ENCODE measurements around the gene DAPK2. TPM values are rescaled to one million over a fixed set of nuclear protein-coding genes. Genes with fewer than 3 reads are reported as not detected.
"Not testable (repeated sequence)": the region's sequence is repeated elsewhere in the genome, so short reads cannot be mapped to it uniquely, and the experiment has no call there.

Gene DAPK2
- polyA plus RNA-seq, 2 of the 4 experiments (the other 2 are of a cell fraction) = 3.1 to 4.8 TPM

DNA sequence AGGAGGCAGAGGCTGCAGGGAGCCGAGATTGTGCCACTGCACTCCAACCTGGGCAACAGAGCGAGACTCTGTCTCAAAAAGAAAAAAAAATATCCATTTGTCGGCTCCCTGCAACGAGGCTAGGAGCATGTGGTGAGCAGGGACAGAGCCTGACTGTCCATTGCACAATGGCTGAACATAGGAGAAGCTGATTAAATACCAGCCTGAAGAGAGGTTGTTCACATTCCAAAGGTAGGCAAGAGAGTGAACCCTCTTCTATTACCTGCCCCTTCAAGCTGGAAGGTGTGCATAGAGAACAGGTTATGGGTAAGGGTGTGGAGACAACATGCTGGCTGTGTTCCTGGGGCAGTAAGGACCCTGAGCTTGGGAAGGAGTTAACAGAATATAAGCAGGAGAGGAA lies 78.7 kb downstream of the DAPK2 start (continued):
- TF ChIP-seq TFCP2L1 (CRISPR knock-in tag; IDR thresholded peaks at IDR 0.05) = no peak
- TF ChIP-seq, protein P1, sequence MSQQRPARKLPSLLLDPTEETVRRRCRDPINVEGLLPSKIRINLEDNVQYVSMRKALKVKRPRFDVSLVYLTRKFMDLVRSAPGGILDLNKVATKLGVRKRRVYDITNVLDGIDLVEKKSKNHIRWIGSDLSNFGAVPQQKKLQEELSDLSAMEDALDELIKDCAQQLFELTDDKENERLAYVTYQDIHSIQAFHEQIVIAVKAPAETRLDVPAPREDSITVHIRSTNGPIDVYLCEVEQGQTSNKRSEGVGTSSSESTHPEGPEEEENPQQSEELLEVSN (IDR thresholded peaks at IDR 0.05; ENCODE audit: borderline replicate concordance, low read depth) = no peak
- no peak for TF ChIP-seq MAFK (IDR thresholded peaks at IDR 0.05; ENCODE audit: partially characterized antibody)
- no peak for TF ChIP-seq NFE2L2 (conservative IDR thresholded peaks at IDR 0.05; ENCODE audit: low read length)
- TF ChIP-seq MAZ (IDR thresholded peaks at IDR 0.05; ENCODE audit: borderline replicate concordance, low read depth, low read length) = no peak
- no peak for TF ChIP-seq EP300 (IDR thresholded peaks at IDR 0.05)

DNA sequence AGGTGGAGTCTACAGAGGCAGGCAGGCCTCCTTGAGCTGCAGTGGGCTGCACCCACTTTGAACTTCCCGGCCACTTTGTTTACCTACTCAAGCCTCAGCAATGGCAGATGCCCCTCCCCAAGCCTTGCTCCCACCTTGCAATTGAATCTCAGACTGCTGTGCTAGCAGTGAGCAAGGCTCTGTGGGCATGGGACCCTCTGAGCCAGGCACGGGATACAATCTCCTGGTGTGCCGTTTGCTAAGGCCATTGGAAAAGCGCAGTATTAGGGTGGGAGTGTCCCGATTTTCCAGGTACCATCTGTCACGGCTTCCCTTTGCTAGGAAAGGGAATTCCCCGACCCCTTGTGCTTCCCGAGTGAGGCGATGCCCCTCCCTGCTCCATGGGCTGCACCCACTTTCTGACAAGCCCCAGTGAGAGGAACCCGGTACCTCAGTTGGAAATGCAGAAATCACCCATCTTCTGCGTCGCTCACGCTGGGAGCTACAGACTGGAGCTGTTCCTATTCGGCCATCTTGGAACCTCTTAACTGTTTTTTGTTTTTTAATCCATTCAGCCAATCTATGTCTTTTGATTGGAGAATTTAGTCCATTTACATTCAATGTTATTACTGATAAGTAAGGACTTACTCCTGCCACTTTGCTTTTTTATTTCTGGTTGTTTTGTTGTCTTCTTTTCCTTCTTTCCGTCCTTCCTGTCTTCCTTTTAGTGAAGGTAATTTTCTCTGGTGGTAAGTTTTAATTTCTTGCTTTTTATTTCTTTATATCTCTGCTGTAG lies 83.2 kb downstream of the DAPK2 start:
- H3K4me1 ChIP-seq; H3K27ac ChIP-seq; DNase-seq (ENCODE audit: low read depth in 1 of 2, low spot score in 1 of 2); POLR2A ChIA-PET; H3K4me3 ChIP-seq; H3K4me2 ChIP-seq; ATAC-seq; FAIRE-seq; H3K9me3 ChIP-seq: not testable (repeated sequence)
- CTCF ChIA-PET = interaction anchor here (1.2 to 2.0 kb wide), 2 partner anchors 18 to 84 kb away, joined by 4 to 10 read pairs; no protein-coding TSS in a partner anchor
- WGBS (ENCODE audit: missing lambda C conversion rate) = 92% methylated on average over 15 of the region's 15 CpGs

DNA sequence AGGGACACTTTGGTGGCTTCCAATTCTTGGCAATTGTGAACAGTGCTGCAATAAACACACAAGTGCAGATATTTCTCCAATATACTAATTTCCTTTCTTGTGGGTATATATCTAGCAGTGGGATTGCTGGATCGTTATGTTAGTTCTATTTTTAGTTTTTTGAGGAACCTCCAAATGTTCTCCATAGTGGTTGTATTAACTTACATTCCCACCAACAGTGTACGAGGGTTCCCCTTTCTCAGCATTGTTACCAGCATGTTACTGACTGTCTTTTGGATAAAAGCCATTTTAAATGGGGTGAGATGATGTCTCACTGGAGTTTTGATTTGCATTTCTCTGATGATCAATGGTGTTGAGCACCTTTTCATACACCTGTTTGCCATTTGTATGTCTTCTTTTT lies 92.8 kb downstream of the DAPK2 start:
- TF ChIP-seq FOSL2 (IDR thresholded peaks at IDR 0.05) = no peak
- TF ChIP-seq FOSL2 (CRISPR knock-in tag; IDR thresholded peaks at IDR 0.05) = no peak
- no peak for TF ChIP-seq GATA3 (IDR thresholded peaks at IDR 0.05; ENCODE audit: borderline replicate concordance)
- TF ChIP-seq, protein P2, sequence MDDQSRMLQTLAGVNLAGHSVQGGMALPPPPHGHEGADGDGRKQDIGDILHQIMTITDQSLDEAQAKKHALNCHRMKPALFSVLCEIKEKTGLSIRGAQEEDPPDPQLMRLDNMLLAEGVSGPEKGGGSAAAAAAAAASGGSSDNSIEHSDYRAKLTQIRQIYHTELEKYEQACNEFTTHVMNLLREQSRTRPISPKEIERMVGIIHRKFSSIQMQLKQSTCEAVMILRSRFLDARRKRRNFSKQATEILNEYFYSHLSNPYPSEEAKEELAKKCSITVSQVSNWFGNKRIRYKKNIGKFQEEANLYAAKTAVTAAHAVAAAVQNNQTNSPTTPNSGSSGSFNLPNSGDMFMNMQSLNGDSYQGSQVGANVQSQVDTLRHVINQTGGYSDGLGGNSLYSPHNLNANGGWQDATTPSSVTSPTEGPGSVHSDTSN (IDR thresholded peaks at IDR 0.05) = no peak
- no peak for TF ChIP-seq EP300 (IDR thresholded peaks at IDR 0.05)
- no peak for TF ChIP-seq EHF (CRISPR knock-in tag; IDR thresholded peaks at IDR 0.05)
- TF ChIP-seq MAZ (IDR thresholded peaks at IDR 0.05; ENCODE audit: borderline replicate concordance, low read depth, low read length) = no peak
- TF ChIP-seq ZFP36 (IDR thresholded peaks at IDR 0.05; ENCODE audit: borderline replicate concordance, partially characterized antibody) = no peak
- no peak for TF ChIP-seq RFX5 (IDR thresholded peaks at IDR 0.05)
- no peak for TF ChIP-seq NFE2L2 (conservative IDR thresholded peaks at IDR 0.05; ENCODE audit: low read length)
- no peak for TF ChIP-seq HOXA7 (CRISPR knock-in tag; IDR thresholded peaks at IDR 0.05)
- TF ChIP-seq, protein P3, sequence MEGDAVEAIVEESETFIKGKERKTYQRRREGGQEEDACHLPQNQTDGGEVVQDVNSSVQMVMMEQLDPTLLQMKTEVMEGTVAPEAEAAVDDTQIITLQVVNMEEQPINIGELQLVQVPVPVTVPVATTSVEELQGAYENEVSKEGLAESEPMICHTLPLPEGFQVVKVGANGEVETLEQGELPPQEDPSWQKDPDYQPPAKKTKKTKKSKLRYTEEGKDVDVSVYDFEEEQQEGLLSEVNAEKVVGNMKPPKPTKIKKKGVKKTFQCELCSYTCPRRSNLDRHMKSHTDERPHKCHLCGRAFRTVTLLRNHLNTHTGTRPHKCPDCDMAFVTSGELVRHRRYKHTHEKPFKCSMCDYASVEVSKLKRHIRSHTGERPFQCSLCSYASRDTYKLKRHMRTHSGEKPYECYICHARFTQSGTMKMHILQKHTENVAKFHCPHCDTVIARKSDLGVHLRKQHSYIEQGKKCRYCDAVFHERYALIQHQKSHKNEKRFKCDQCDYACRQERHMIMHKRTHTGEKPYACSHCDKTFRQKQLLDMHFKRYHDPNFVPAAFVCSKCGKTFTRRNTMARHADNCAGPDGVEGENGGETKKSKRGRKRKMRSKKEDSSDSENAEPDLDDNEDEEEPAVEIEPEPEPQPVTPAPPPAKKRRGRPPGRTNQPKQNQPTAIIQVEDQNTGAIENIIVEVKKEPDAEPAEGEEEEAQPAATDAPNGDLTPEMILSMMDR (IDR thresholded peaks at IDR 0.05) = no peak
- no peak for TF ChIP-seq KDM5A (IDR thresholded peaks at IDR 0.05)
- TF ChIP-seq ZNF302 (CRISPR knock-in tag; IDR thresholded peaks at IDR 0.05) = no peak
- no peak for TF ChIP-seq ZC3H11A (IDR thresholded peaks at IDR 0.05)
- TF ChIP-seq POLR2AphosphoS2 (conservative IDR thresholded peaks at IDR 0.05; ENCODE audit: low read length) = no peak
- TF ChIP-seq, protein P4, sequence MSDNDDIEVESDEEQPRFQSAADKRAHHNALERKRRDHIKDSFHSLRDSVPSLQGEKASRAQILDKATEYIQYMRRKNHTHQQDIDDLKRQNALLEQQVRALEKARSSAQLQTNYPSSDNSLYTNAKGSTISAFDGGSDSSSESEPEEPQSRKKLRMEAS (IDR thresholded peaks at IDR 0.05) = no peak
- no peak for TF ChIP-seq FOSB (CRISPR knock-in tag; IDR thresholded peaks at IDR 0.05)
- 7% methylated on average over 2 of the region's 2 CpGs for WGBS (ENCODE audit: missing lambda C conversion rate)
- Histone ChIP-seq H3K27ac (no peak overlapping the region), H3K4me3 (no peak overlapping the region), H3K4me1 (peaks cover 6% of the 10 kb centered on the region; the same call in 2 of the 3 replicates), H3K4me2 (no peak overlapping the region), H3K9me3 (no peaks in the 10 kb centered on the region; the same call in 2 of the 3 replicates)
- ATAC-seq = no peak
- no peak for FAIRE-seq
- no peak for DNase-seq (ENCODE audit: low read depth in 1 of 2, low spot score in 1 of 2)
- CTCF ChIA-PET = interaction anchor here (0.8 kb wide), 1 partner anchor 8 kb away, joined by 4 read pairs; no protein-coding TSS in a partner anchor
- POLR2A ChIA-PET = no interaction called here

Data from A549 (cell line).